HG03045 (cell line): ENCODE data around the gene RFTN1.

Source experiments
- ATAC-seq: cut with Tn5 transposase; IDR thresholded peaks from one replicate; pipeline ENCODE4 v1.9.1; 2021; ENCODE audit warnings: mild to moderate bottlenecking, moderate library complexity; ENCODE audit not compliant: unreplicated experiment

RFTN1 gene

DNA sequence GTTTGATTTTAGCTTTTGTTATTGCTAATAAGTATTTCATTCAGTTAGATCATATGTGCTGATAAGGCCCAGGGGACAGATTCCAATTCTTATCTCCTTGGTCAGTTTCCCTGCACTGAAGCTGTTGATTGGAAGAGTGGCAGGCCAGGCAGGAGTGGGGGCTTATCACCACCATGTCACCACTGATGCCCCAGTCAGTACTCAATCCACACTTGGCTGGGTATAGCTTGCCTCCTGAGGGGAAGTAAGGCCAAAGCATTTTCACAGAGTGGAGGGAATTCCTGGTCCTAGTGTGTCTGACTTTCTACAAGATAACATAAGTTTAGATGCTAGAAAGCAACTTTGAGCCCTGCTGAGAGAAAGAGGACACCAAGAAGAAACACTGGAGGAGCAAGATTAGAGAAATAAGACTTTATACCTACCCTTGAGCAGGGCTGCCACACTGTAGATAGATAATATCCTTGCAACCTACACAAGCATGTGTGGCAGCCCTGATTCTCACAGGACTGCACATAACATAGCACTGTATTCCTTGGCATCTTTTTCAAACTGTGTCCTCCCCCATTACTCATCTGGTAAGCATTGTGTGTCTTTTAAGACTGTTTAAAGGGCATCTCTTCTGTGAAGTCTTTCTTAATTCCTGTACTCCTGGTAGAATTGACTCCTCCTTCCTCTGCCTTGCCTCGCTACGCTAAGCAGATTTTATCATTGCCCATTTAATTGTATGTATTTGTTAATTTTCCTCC is 224.2 kb downstream of the RFTN1 start:
- no peak for ATAC-seq

DNA sequence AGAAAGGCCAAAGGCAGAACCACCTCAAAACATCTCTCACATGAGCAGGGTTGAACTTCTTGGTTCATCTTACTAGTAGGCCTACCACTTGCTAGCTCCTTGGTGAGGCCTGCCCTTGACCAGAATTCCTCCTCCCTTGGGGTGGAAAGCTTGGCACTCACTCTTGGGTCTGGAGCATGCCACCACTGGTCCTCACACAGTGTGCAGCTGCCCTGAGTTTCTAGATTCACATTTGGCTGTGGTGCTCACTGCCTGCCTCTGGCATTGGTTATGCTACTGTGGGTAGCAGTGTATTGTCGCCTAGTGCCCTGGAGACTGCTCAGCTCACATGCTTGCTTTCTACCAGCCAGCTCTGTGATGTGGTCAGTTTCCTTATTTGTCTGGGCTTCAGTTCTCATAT is 224.8 kb downstream of the RFTN1 start:
- ATAC-seq, result no peak

DNA sequence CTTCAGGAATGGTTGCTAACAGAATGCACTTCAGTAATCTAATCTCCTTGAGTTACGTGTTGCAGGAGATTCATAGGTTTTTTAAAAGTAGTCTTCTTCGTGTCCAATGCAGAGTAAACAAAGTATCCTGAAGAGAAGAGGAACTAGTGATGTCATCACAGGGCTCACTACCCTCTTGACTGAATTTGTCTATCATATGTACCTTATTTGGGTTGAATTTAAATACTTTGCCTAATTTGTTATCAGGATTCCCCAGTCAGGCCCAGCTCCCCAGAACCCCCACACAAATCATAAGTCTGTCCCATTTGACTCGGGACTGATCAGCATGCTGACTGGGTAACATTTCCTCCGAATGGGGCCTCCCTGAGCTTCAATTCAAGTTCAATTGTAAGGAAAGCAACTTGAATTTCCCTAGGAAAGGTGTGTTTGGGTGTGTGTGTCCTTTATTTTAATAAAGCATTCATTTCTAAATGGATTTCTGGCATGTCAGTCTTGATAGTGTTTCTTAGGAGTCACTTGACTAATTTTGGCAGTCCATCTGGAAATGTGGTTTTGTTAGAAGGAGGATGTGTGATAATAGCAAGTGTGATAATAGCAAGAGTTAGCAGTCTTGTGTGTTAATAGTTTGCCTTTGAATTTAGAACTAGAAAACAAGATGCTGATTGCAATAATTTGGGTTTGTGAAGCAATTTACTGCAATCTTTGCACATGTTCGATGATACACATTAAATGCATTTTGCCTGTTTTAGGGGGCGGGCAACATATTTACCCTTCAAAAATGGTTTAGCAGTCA is 226.6 kb downstream of the RFTN1 start:
- no peak for ATAC-seq

DNA sequence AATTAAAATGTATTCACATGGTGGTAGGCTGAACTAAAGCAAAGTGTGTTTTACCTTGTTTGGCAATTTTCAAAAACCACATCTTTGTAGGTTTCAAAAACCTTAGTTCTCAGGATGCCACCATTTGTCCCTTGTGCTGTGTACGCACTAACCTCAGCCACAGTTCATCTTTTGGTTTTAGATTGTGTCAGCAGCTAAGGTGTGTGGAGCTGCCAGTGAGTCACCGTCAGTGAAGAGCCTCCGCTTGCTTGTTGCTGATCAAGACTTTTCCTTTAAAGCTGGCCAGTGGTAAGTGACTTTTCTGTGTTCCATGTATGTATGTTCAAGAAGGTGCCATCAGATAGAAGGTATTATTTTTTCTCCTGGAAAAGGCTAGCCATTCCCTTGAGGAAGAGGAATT is 227.3 kb downstream of the RFTN1 start:
- no peak for ATAC-seq

DNA sequence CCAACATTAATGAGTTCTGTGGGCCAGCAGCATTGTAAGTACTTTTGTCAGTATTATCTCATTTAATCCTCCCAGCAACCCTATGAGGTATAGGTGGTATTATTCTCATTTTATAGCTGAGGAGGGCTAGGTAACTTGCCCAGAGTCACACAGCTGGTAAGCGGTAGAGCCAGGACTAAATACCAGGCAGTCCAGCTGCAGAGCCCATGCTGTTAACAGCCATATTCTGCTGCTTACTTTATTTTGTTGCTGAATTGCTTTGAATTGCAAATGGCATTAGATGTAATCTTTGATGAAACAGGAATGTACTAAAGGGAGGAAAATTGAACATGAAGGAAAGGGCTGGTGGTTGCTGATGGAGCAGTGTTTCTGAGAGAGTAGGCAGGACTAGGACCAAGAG is 228.9 kb downstream of the RFTN1 start:
- ATAC-seq, result no peak

DNA sequence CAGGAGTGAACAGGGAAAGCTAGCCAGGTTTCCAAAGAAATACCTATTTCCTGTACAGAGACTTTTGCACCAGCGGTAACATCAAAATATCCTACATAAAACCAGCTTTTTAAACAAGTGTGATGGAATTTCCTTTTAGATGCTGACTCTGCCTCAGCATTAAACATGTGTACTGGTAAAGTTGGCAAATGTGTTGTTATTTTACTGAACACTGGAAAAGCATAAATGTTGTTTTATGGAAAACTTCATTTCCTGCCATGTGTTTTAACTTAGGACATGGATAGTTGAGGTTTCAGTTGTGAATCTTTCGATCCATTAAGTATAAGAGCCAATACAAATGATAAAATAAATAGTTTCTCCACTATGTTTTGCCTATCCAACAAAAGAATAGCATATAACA is 232.8 kb downstream of the RFTN1 start:
- no peak for ATAC-seq

DNA sequence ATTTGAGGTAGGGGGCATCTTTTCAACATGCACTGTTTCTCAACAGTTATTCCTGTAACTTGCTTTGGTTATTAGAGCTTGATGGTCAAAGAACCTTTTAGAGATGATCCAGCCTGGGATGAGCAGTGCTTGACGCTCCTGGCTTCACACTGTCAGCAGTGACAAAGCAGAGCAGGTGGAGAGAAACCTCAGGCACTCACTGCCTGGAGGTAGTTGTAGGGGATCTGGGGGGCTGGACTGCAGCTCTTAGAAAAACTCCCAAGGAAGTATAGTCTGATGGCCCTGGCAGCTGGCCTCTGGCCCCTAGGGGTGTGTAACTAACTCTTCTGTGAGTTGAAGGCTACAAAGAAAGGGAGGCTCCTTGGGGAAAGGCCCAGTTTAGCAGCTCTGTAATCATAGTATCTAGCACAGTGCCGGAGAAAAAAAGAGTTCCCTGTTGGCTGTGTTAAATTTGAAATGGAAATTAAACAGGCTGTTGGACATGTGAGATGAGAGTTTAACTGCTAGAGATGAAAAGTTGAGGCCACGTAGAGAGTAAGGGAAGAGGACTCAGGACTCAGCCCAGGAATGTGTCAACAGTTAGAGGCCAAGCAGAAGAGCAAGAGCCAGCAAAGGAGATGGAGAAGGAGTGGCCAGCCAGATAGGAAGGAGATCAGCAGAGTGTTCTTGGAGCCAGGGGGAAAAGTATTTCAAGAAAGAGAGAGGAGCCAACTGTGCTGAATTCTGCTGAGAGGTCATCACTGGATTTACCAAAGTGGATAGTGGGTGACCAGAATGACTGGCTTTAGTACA is 234.3 kb downstream of the RFTN1 start:
- ATAC-seq, result no peak

DNA sequence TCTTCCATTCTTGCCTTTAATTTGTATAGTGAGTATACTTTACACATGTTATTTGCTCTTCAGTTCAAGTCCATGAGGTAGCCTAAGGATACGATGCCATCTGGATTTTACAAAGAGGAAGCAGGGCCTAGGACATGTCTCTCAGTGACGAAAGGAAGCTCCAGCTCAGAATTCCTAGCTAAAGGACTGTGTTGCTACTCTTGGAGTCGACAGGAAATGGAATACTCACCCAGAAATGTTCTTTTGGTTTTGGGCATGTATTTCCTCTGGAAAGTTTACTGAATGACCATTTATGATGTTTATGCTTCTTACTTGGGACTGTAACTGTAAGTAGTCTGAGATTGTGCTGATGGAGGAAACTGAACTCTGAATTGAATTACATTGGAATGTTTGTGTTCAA is 236.0 kb downstream of the RFTN1 start:
- ATAC-seq, result no peak

DNA sequence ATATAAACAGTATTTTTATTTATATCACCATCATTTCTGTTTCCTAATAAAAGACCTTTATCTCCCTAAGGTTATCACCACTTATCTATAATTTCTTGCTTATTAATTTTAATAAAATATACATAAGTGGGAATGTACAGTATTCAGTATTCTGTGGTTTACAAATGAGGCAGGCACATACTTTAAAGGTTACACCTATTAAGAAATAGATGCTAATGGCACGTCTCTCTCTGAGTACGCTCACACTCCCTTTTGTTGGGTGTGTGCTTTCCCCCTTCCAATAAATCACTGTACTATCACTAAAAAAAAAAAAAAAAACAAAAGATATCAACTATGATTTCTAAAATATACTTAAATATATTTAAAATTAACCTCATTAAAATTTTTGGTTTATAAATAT is 239.6 kb downstream of the RFTN1 start:
- ATAC-seq, result no peak

DNA sequence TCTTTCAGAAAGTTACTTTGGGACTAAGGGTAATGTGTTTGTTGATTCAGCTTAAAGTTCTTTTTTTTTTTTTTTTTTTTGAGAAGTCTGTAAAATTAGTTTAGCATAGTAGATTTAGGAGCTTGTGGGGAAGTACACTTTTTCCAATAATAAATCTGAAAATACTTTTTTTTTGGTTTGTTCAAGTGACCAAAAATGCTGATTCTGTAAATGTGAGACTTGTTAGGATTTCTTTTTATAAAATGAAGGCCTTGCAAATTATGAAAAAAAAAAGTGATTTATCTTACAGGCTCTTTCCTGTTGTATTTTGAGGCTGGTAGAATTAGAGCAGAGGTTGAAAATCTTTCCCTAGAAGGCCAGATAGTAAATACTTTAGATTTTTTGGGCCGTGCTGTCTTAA is 240.9 kb downstream of the RFTN1 start:
- ATAC-seq, result no peak

DNA sequence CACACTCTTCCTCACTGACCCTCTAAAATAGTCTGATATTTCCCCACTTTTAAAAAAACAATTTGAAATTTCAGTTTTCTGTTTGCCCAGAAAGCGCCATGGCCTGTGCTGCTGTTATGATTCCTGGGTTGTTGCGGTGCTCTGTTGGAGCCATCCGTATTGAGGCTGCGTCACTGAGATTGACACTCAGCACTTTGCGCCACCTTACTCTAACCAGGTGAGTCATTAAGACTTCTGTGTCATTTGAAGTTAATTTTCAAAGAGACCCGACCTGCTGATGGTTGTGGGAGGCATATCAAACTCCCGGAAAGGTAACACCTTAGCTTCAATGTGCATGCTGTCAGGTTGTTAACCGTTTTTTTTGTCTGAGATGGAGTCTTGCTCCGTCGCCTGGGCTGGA is 242.6 kb downstream of the RFTN1 start:
- no peak for ATAC-seq

DNA sequence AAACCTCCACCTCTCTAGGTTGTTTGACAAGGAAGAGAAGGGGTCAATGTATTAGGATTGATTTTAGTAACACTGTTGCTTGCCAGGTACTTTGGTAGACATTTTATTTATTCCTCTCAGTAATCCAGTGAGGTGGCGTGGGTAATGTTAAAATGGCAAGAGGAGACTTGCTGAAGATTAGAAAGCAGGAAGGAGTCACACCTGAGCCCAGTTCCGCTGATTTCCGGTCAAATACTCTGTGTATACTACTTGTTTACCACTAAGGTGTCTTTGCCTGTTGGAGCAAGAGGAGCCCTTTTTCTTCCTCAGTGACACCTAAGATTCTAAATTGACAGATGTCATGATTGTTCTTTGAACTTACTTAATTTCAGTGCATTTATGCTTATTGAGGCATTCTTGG is 246.8 kb downstream of the RFTN1 start:
- ATAC-seq, result no peak
